Ascending aorta (tissue), 2 donors: ENCODE measurements around the gene EYA3. TPM values are rescaled to one million over a fixed set of nuclear protein-coding genes. Genes with fewer than 3 reads are reported as not detected.
A peak's percentile ranks its signal among the peaks of the same experiment; 100 is the strongest.

Experiments used
- DNase-seq, 2 donors: peaks; one replicate each; pipeline ENCODE4 v3.0.0-alpha.2; 2019; ENCODE audit warnings: low spot score in 2 of 2
- H3K27ac ChIP-seq, 2 donors: fragments of 200-600 bp; sonication (generic); one replicate each; pipeline ENCODE4 v1.5.1; 2016 to 2017; ENCODE audit warnings: mild to moderate bottlenecking in 1 of 2
- H3K27me3 ChIP-seq: fragments of 200-600 bp; sonication (generic); one replicate; pipeline ENCODE4 v1.5.1; 2017
- H3K36me3 ChIP-seq, 2 donors: fragments of 200-600 bp; sonication (generic); one replicate each; pipeline ENCODE4 v1.5.1; 2016
- H3K4me1 ChIP-seq, 2 donors: fragments of 200-600 bp; sonication (generic); one replicate each; pipeline ENCODE4 v1.5.1; 2016 to 2017; ENCODE audit warnings: mild to moderate bottlenecking in 1 of 2
- H3K4me3 ChIP-seq, 2 donors: fragments of 200-600 bp; sonication (generic); one replicate each; pipeline ENCODE4 v1.5.1; 2016 to 2017; ENCODE audit warnings: mild to moderate bottlenecking in 1 of 2
- H3K9me3 ChIP-seq, 2 donors: fragments of 200-600 bp; sonication (generic); one replicate each; pipeline ENCODE4 v1.5.1; 2016
- CTCF ChIP-seq, 3 experiments: fragments of 200-600 bp in 2 of 3; fragments of 450-650 bp in 1 of 3; sonication (generic) in 2 of 3; IDR thresholded peaks; one replicate each; pipeline ENCODE4 v1.5.1; 2016 to 2019; ENCODE audit warnings: antibody characterized with exemption in 3 of 3, mild to moderate bottlenecking in 1 of 3, moderate library complexity in 1 of 3
- intact Hi-C: fragments of 100-400 bp; cut with DNase I; formaldehyde crosslinking; loops from one replicate; pipeline ENCODE4 v1.15.1; 2023
- total RNA-seq: library from RNA; depleted of rRNA; stranded (reverse); fragments of >200 nt; gene quantifications from one replicate; pipeline ENCODE4 v1.1.0, GENCODE V29; 2016

Gene EYA3
- total RNA-seq, 1 donor from 2014 or later, result 52.6 TPM

- DNase-seq, result peak; percentile 21 to 88
Measured at GRCh38 chr1:27959792-27960603, 128.4 kb downstream of the EYA3 start, which contains the start of gene XKR8. Gene XKR8 (plus strand): TSS chr1:27959973. CDS start chr1:27960070, 97 bp downstream.

GRCh38 chr1:27958513-27958912 is 129.9 kb downstream of the EYA3 start:
- TF ChIP-seq CTCF (IDR thresholded peaks at IDR 0.05), result no peak
- H3K36me3 ChIP-seq, result peaks cover 0 to 6% of the 10 kb centered on the region in 2 donors
- H3K27ac ChIP-seq, result peak overlapping the region in 1 of 2 donors; percentile 87
- DNase-seq, result no peak
- intact Hi-C loops, result no loop called here
- no peaks in the 10 kb centered on the region for H3K9me3 ChIP-seq
- H3K4me3 ChIP-seq, result peak overlapping the region in 1 of 2 donors; percentile 68
- no peaks in the 10 kb centered on the region for H3K27me3 ChIP-seq
- H3K4me1 ChIP-seq, result peaks cover 6 to 11% of the 10 kb centered on the region in 2 donors

More at GRCh38 chr1:27959792-27960603, 128.4 kb downstream of the EYA3 start, which contains the start of gene XKR8:
- peaks cover 6 to 11% of the 10 kb centered on the region in 2 donors for H3K4me1 ChIP-seq
- peak within 1 kb of the TSS; percentile 87 to 93 for H3K27ac ChIP-seq
- peak; percentile 22 to 55 (median 39) for TF ChIP-seq CTCF (IDR thresholded peaks at IDR 0.05)
- intact Hi-C loops, result loop anchor here (1.0 kb wide), 1 partner anchor 128 kb away; the partner anchor contains the start of gene EYA3
- H3K27me3 ChIP-seq, result no peaks in the 10 kb centered on the region
- H3K36me3 ChIP-seq, result peaks cover 6 to 21% of the 10 kb centered on the region in 2 donors
- peak within 1 kb of the TSS; percentile 68 to 74 for H3K4me3 ChIP-seq
- H3K9me3 ChIP-seq, result no peaks in the 10 kb centered on the region

GRCh38 chr1:27957655-27958054 is 130.8 kb downstream of the EYA3 start:
- H3K9me3 ChIP-seq, result no peaks in the 10 kb centered on the region
- H3K36me3 ChIP-seq, result no peaks in the 10 kb centered on the region
- no peak for DNase-seq
- intact Hi-C loops, result no loop called here
- no peak for TF ChIP-seq CTCF (IDR thresholded peaks at IDR 0.05)
- no peaks in the 10 kb centered on the region for H3K27me3 ChIP-seq
- H3K4me1 ChIP-seq, result peaks cover 6 to 11% of the 10 kb centered on the region in 2 donors
- H3K27ac ChIP-seq, result no peak overlapping the region
- no peak overlapping the region for H3K4me3 ChIP-seq

GRCh38 chr1:27956761-27957160 is 131.6 kb downstream of the EYA3 start:
- peaks cover 6 to 8% of the 10 kb centered on the region in 2 donors for H3K4me1 ChIP-seq
- no peak for TF ChIP-seq CTCF (IDR thresholded peaks at IDR 0.05)
- H3K27me3 ChIP-seq, result no peaks in the 10 kb centered on the region

GRCh38 chr1:27955076-27955475 is 133.3 kb downstream of the EYA3 start:
- no peak for TF ChIP-seq CTCF (IDR thresholded peaks at IDR 0.05)
- Histone ChIP-seq H3K4me1 (no peaks in the 10 kb centered on the region), H3K27me3 (no peaks in the 10 kb centered on the region), H3K36me3 (no peaks in the 10 kb centered on the region), H3K9me3 (no peaks in the 10 kb centered on the region), H3K27ac (no peak overlapping the region), H3K4me3 (no peak overlapping the region)
- intact Hi-C loops, result no loop called here
- DNase-seq, result no peak

More at GRCh38 chr1:27956761-27957160, 131.6 kb downstream of the EYA3 start:
- DNase-seq, result no peak
- Histone ChIP-seq H3K36me3 (no peaks in the 10 kb centered on the region), H3K27ac (no peak overlapping the region), H3K4me3 (no peak overlapping the region), H3K9me3 (no peaks in the 10 kb centered on the region)
- intact Hi-C loops, result no loop called here
